ENCODE data around the gene TULP1.

The TULP1 gene

GRCh38 chr6:35480176-35480575 lies 32.5 kb downstream of the TULP1 start:
- no peaks in the 10 kb centered on the region for H3K9me3 ChIP-seq (ENCODE audit: control insufficient read depth in 1 of 2, low read length in 2 of 2)
- peaks cover 12 to 57% of the 10 kb centered on the region in 2 donors for H3K36me3 ChIP-seq (ENCODE audit: control insufficient read depth in 1 of 2, insufficient read depth in 2 of 2, low read length in 2 of 2)
- H3K27me3 ChIP-seq (ENCODE audit: low read depth, low read length) = no peaks in the 10 kb centered on the region
- H3K4me1 ChIP-seq (ENCODE audit: control insufficient read depth in 1 of 2, insufficient read depth in 2 of 2, low read length in 2 of 2) = peaks cover 0 to 23% of the 10 kb centered on the region in 2 donors
- H3K27ac ChIP-seq (ENCODE audit: low read length) = no peak overlapping the region
- H3K4me3 ChIP-seq (ENCODE audit: low read depth in 1 of 2, low read length in 2 of 2) = no peak overlapping the region

- Histone ChIP-seq H3K27ac (ENCODE audit: low read length) (no peak overlapping the region), H3K9me3 (ENCODE audit: control insufficient read depth in 1 of 2, low read length in 2 of 2) (no peaks in the 10 kb centered on the region), H3K4me3 (ENCODE audit: low read depth in 1 of 2, low read length in 2 of 2) (no peak overlapping the region), H3K4me1 (ENCODE audit: control insufficient read depth in 1 of 2, insufficient read depth in 2 of 2, low read length in 2 of 2) (peaks cover 0 to 7% of the 10 kb centered on the region in 2 donors), H3K27me3 (ENCODE audit: low read depth, low read length) (no peaks in the 10 kb centered on the region), H3K36me3 (ENCODE audit: control insufficient read depth in 1 of 2, insufficient read depth in 2 of 2, low read length in 2 of 2) (peaks cover 7 to 64% of the 10 kb centered on the region in 2 donors)
Measured at GRCh38 chr6:35478259-35478658, 34.4 kb downstream of the TULP1 start.

- Histone ChIP-seq H3K27me3 (ENCODE audit: low read depth, low read length) (no peaks in the 10 kb centered on the region), H3K27ac (ENCODE audit: low read length) (no peak overlapping the region), H3K9me3 (ENCODE audit: control insufficient read depth in 1 of 2, low read length in 2 of 2) (no peaks in the 10 kb centered on the region), H3K4me3 (ENCODE audit: low read depth in 1 of 2, low read length in 2 of 2) (no peak overlapping the region), H3K36me3 (ENCODE audit: control insufficient read depth in 1 of 2, insufficient read depth in 2 of 2, low read length in 2 of 2) (peaks cover 9 to 67% of the 10 kb centered on the region in 2 donors), H3K4me1 (ENCODE audit: control insufficient read depth in 1 of 2, insufficient read depth in 2 of 2, low read length in 2 of 2) (peaks cover 0 to 6% of the 10 kb centered on the region in 2 donors)
Measured at GRCh38 chr6:35477551-35478179, 35.0 kb downstream of the TULP1 start.

GRCh38 chr6:35477028-35477427 lies 35.7 kb downstream of the TULP1 start:
- Histone ChIP-seq H3K4me1 (ENCODE audit: control insufficient read depth in 1 of 2, insufficient read depth in 2 of 2, low read length in 2 of 2) (peaks cover 4 to 12% of the 10 kb centered on the region in 2 donors), H3K27ac (ENCODE audit: low read length) (no peak overlapping the region), H3K4me3 (ENCODE audit: low read depth in 1 of 2, low read length in 2 of 2) (no peak overlapping the region), H3K36me3 (ENCODE audit: control insufficient read depth in 1 of 2, insufficient read depth in 2 of 2, low read length in 2 of 2) (peaks cover 9 to 72% of the 10 kb centered on the region in 2 donors), H3K27me3 (ENCODE audit: low read depth, low read length) (no peaks in the 10 kb centered on the region), H3K9me3 (ENCODE audit: control insufficient read depth in 1 of 2, low read length in 2 of 2) (no peaks in the 10 kb centered on the region)

- Histone ChIP-seq H3K27ac (ENCODE audit: low read length) (no peak overlapping the region), H3K27me3 (ENCODE audit: low read depth, low read length) (no peaks in the 10 kb centered on the region), H3K4me1 (ENCODE audit: control insufficient read depth in 1 of 2, insufficient read depth in 2 of 2, low read length in 2 of 2) (peaks cover 5 to 17% of the 10 kb centered on the region in 2 donors), H3K9me3 (ENCODE audit: control insufficient read depth in 1 of 2, low read length in 2 of 2) (no peaks in the 10 kb centered on the region), H3K36me3 (ENCODE audit: control insufficient read depth in 1 of 2, insufficient read depth in 2 of 2, low read length in 2 of 2) (peaks cover 9 to 76% of the 10 kb centered on the region in 2 donors), H3K4me3 (ENCODE audit: low read depth in 1 of 2, low read length in 2 of 2) (no peak overlapping the region)
Measured at GRCh38 chr6:35476004-35476403, 36.7 kb downstream of the TULP1 start.

- no peaks in the 10 kb centered on the region for H3K9me3 ChIP-seq (ENCODE audit: control insufficient read depth in 1 of 2, low read length in 2 of 2)
- no peak overlapping the region for H3K4me3 ChIP-seq (ENCODE audit: low read depth in 1 of 2, low read length in 2 of 2)
- H3K4me1 ChIP-seq (ENCODE audit: control insufficient read depth in 1 of 2, insufficient read depth in 2 of 2, low read length in 2 of 2) = peaks cover 5 to 22% of the 10 kb centered on the region in 2 donors
- H3K27me3 ChIP-seq (ENCODE audit: low read depth, low read length) = no peaks in the 10 kb centered on the region
- H3K36me3 ChIP-seq (ENCODE audit: control insufficient read depth in 1 of 2, insufficient read depth in 2 of 2, low read length in 2 of 2) = peaks cover 9 to 74% of the 10 kb centered on the region in 2 donors
- H3K27ac ChIP-seq (ENCODE audit: low read length) = no peak overlapping the region
Measured at GRCh38 chr6:35475573-35475972, 37.1 kb downstream of the TULP1 start.

- peaks cover 13 to 69% of the 10 kb centered on the region in 2 donors for H3K36me3 ChIP-seq (ENCODE audit: control insufficient read depth in 1 of 2, insufficient read depth in 2 of 2, low read length in 2 of 2)
- H3K4me3 ChIP-seq (ENCODE audit: low read depth in 1 of 2, low read length in 2 of 2) = no peak overlapping the region
- no peaks in the 10 kb centered on the region for H3K27me3 ChIP-seq (ENCODE audit: low read depth, low read length)
- H3K4me1 ChIP-seq (ENCODE audit: control insufficient read depth in 1 of 2, insufficient read depth in 2 of 2, low read length in 2 of 2) = peaks cover 9 to 27% of the 10 kb centered on the region in 2 donors
- no peak overlapping the region for H3K27ac ChIP-seq (ENCODE audit: low read length)
- H3K9me3 ChIP-seq (ENCODE audit: control insufficient read depth in 1 of 2, low read length in 2 of 2) = no peaks in the 10 kb centered on the region
Measured at GRCh38 chr6:35474942-35475570, 37.6 kb downstream of the TULP1 start.

GRCh38 chr6:35474131-35474941 lies 38.4 kb downstream of the TULP1 start:
- no peak overlapping the region for H3K4me3 ChIP-seq (ENCODE audit: low read depth in 1 of 2, low read length in 2 of 2)
- no peaks in the 10 kb centered on the region for H3K27me3 ChIP-seq (ENCODE audit: low read depth, low read length)
- H3K27ac ChIP-seq (ENCODE audit: low read length) = no peak overlapping the region
- H3K4me1 ChIP-seq (ENCODE audit: control insufficient read depth in 1 of 2, insufficient read depth in 2 of 2, low read length in 2 of 2) = peaks cover 11 to 34% of the 10 kb centered on the region in 2 donors
- H3K36me3 ChIP-seq (ENCODE audit: control insufficient read depth in 1 of 2, insufficient read depth in 2 of 2, low read length in 2 of 2) = peaks cover 19 to 62% of the 10 kb centered on the region in 2 donors
- H3K9me3 ChIP-seq (ENCODE audit: control insufficient read depth in 1 of 2, low read length in 2 of 2) = no peaks in the 10 kb centered on the region

- no peaks in the 10 kb centered on the region for H3K9me3 ChIP-seq (ENCODE audit: control insufficient read depth in 1 of 2, low read length in 2 of 2)
- H3K4me1 ChIP-seq (ENCODE audit: control insufficient read depth in 1 of 2, insufficient read depth in 2 of 2, low read length in 2 of 2) = peaks cover 11 to 35% of the 10 kb centered on the region in 2 donors
- H3K27ac ChIP-seq (ENCODE audit: low read length) = no peak overlapping the region
- peaks cover 19 to 57% of the 10 kb centered on the region in 2 donors for H3K36me3 ChIP-seq (ENCODE audit: control insufficient read depth in 1 of 2, insufficient read depth in 2 of 2, low read length in 2 of 2)
- H3K4me3 ChIP-seq (ENCODE audit: low read depth in 1 of 2, low read length in 2 of 2) = no peak overlapping the region
- no peaks in the 10 kb centered on the region for H3K27me3 ChIP-seq (ENCODE audit: low read depth, low read length)
Measured at GRCh38 chr6:35473850-35474130, 38.9 kb downstream of the TULP1 start.

- peaks cover 11 to 35% of the 10 kb centered on the region in 2 donors for H3K4me1 ChIP-seq (ENCODE audit: control insufficient read depth in 1 of 2, insufficient read depth in 2 of 2, low read length in 2 of 2)
- H3K27me3 ChIP-seq (ENCODE audit: low read depth, low read length) = no peaks in the 10 kb centered on the region
- no peaks in the 10 kb centered on the region for H3K9me3 ChIP-seq (ENCODE audit: control insufficient read depth in 1 of 2, low read length in 2 of 2)
- H3K36me3 ChIP-seq (ENCODE audit: control insufficient read depth in 1 of 2, insufficient read depth in 2 of 2, low read length in 2 of 2) = peaks cover 15 to 52% of the 10 kb centered on the region in 2 donors
- H3K27ac ChIP-seq (ENCODE audit: low read length) = no peak overlapping the region
- no peak overlapping the region for H3K4me3 ChIP-seq (ENCODE audit: low read depth in 1 of 2, low read length in 2 of 2)
Measured at GRCh38 chr6:35473075-35473849, 39.4 kb downstream of the TULP1 start.

GRCh38 chr6:35471836-35472345 lies 40.8 kb downstream of the TULP1 start:
- Histone ChIP-seq H3K27me3 (ENCODE audit: low read depth, low read length) (no peaks in the 10 kb centered on the region), H3K27ac (ENCODE audit: low read length) (no peak overlapping the region), H3K9me3 (ENCODE audit: control insufficient read depth in 1 of 2, low read length in 2 of 2) (no peaks in the 10 kb centered on the region), H3K4me1 (ENCODE audit: control insufficient read depth in 1 of 2, insufficient read depth in 2 of 2, low read length in 2 of 2) (peaks cover 11 to 35% of the 10 kb centered on the region in 2 donors), H3K4me3 (ENCODE audit: low read depth in 1 of 2, low read length in 2 of 2) (no peak overlapping the region), H3K36me3 (ENCODE audit: control insufficient read depth in 1 of 2, insufficient read depth in 2 of 2, low read length in 2 of 2) (peaks cover 14 to 39% of the 10 kb centered on the region in 2 donors)
